ENCODE results near the gene DRC7. TPM values are rescaled to one million over a fixed set of nuclear protein-coding genes. Genes with fewer than 3 reads are reported as not detected.
"Not testable (repeated sequence)": the region's sequence is repeated elsewhere in the genome, so short reads cannot be mapped to it uniquely, and the experiment has no call there.

DRC7 gene
- total RNA-seq, 3 donors from 2014 or later = 1.5 TPM; not detected in 2

GRCh38 chr16:57743458-57743857, 48.9 kb downstream of the DRC7 start:
- TF ChIP-seq CTCF (IDR thresholded peaks at IDR 0.05) (no peak), POLR2AphosphoS5 (IDR thresholded peaks at IDR 0.05) (no peak), POLR2A (IDR thresholded peaks at IDR 0.05) (no peak)
- Histone ChIP-seq H3K4me1 (no peaks in the 10 kb centered on the region), H3K4me3 (no peak overlapping the region), H3K36me3 (no peaks in the 10 kb centered on the region), H3K9me3 (no peaks in the 10 kb centered on the region), H3K27me3 (no peaks in the 10 kb centered on the region), H3K27ac (no peak overlapping the region)
- intact Hi-C loops (cut with DNase I; ENCODE audit: low total_unique reads) = no loop called here
- DNase-seq (ENCODE audit: low spot score in 2 of 2) = no peak

- Histone ChIP-seq H3K27me3 (no peaks in the 10 kb centered on the region), H3K4me1 (no peaks in the 10 kb centered on the region), H3K4me3 (no peak overlapping the region), H3K36me3 (no peaks in the 10 kb centered on the region), H3K27ac (no peak overlapping the region), H3K9me3 (no peaks in the 10 kb centered on the region)
- DNase-seq (ENCODE audit: low spot score in 2 of 2) = no peak
- intact Hi-C loops (cut with DNase I; ENCODE audit: low total_unique reads) = no loop called here
- TF ChIP-seq POLR2A (IDR thresholded peaks at IDR 0.05) (no peak), CTCF (IDR thresholded peaks at IDR 0.05) (no peak), POLR2AphosphoS5 (IDR thresholded peaks at IDR 0.05) (no peak)
Observed at GRCh38 chr16:57743886-57744641, 49.5 kb downstream of the DRC7 start.

GRCh38 chr16:57744642-57744903, 50.0 kb downstream of the DRC7 start:
- no peaks in the 10 kb centered on the region for H3K36me3 ChIP-seq
- H3K9me3 ChIP-seq = no peaks in the 10 kb centered on the region
- H3K4me3 ChIP-seq = no peak overlapping the region
- TF ChIP-seq CTCF (IDR thresholded peaks at IDR 0.05) (no peak), POLR2AphosphoS5 (IDR thresholded peaks at IDR 0.05) (no peak), POLR2A (IDR thresholded peaks at IDR 0.05) (no peak)
- no peak for DNase-seq (ENCODE audit: low spot score in 2 of 2)
- H3K27ac ChIP-seq = no peak overlapping the region
- intact Hi-C loops (cut with DNase I; ENCODE audit: low total_unique reads) = no loop called here
- no peaks in the 10 kb centered on the region for H3K27me3 ChIP-seq
- H3K4me1 ChIP-seq = no peaks in the 10 kb centered on the region

- Histone ChIP-seq H3K36me3 (no peaks in the 10 kb centered on the region), H3K27me3 (no peaks in the 10 kb centered on the region), H3K4me1 (no peaks in the 10 kb centered on the region), H3K4me3 (no peak overlapping the region), H3K27ac (no peak overlapping the region), H3K9me3 (no peaks in the 10 kb centered on the region)
- intact Hi-C loops (cut with DNase I; ENCODE audit: low total_unique reads) = loop anchor here (5.0 kb wide), 1 partner anchor 482 kb away; no protein-coding TSS in a partner anchor
- TF ChIP-seq POLR2A (IDR thresholded peaks at IDR 0.05) = no peak
- no peak for TF ChIP-seq CTCF (IDR thresholded peaks at IDR 0.05)
- no peak for TF ChIP-seq POLR2AphosphoS5 (IDR thresholded peaks at IDR 0.05)
- no peak for DNase-seq (ENCODE audit: low spot score in 2 of 2)
Observed at GRCh38 chr16:57745768-57746167, 51.2 kb downstream of the DRC7 start.

- intact Hi-C loops (cut with DNase I; ENCODE audit: low total_unique reads) = loop anchor here (5.0 kb wide), 1 partner anchor 481 kb away; no protein-coding TSS in a partner anchor
- H3K36me3 ChIP-seq; H3K27ac ChIP-seq; H3K9me3 ChIP-seq; DNase-seq (ENCODE audit: low spot score in 2 of 2); H3K4me3 ChIP-seq; H3K4me1 ChIP-seq; H3K27me3 ChIP-seq: not testable (repeated sequence)
Observed at GRCh38 chr16:57746316-57746715, 51.7 kb downstream of the DRC7 start.

Measured in breast epithelium (tissue), 4 donors.